ENCODE measurements around the gene FER1L5.

FER1L5 gene

GRCh38 chr2:96683972-96684820, 41.6 kb downstream of the FER1L5 start:
- no peak overlapping the region for H3K4me3 Mint-ChIP-seq
- no peaks in the 10 kb centered on the region for H3K4me1 Mint-ChIP-seq (ENCODE audit: low read depth)
- no peaks in the 10 kb centered on the region for H3K36me3 Mint-ChIP-seq (ENCODE audit: low read depth)
- H3K27ac Mint-ChIP-seq = no peak overlapping the region
- H3K27me3 Mint-ChIP-seq = peaks cover 8% of the 10 kb centered on the region
- no peaks in the 10 kb centered on the region for H3K9me3 Mint-ChIP-seq

GRCh38 chr2:96684883-96685576, 42.5 kb downstream of the FER1L5 start:
- Mint-ChIP-seq H3K4me3 (no peak overlapping the region), H3K4me1 (ENCODE audit: low read depth) (no peaks in the 10 kb centered on the region), H3K36me3 (ENCODE audit: low read depth) (no peaks in the 10 kb centered on the region), H3K27ac (no peak overlapping the region), H3K9me3 (no peaks in the 10 kb centered on the region), H3K27me3 (peaks cover 8% of the 10 kb centered on the region)

- H3K36me3 Mint-ChIP-seq (ENCODE audit: low read depth) = no peaks in the 10 kb centered on the region
- no peak overlapping the region for H3K27ac Mint-ChIP-seq
- no peaks in the 10 kb centered on the region for H3K4me1 Mint-ChIP-seq (ENCODE audit: low read depth)
These were observed 43.3 kb downstream of the FER1L5 start for GRCh38 chr2:96685577-96686459.

GRCh38 chr2:96687266-96687665, 44.7 kb downstream of the FER1L5 start:
- peaks cover 4% of the 10 kb centered on the region for H3K27me3 Mint-ChIP-seq
- H3K36me3 Mint-ChIP-seq (ENCODE audit: low read depth) = no peaks in the 10 kb centered on the region
- H3K9me3 Mint-ChIP-seq = no peaks in the 10 kb centered on the region
- no peak overlapping the region for H3K4me3 Mint-ChIP-seq
- H3K27ac Mint-ChIP-seq = no peak overlapping the region
- H3K4me1 Mint-ChIP-seq (ENCODE audit: low read depth) = no peaks in the 10 kb centered on the region

More at GRCh38 chr2:96685577-96686459, 43.3 kb downstream of the FER1L5 start:
- no peaks in the 10 kb centered on the region for H3K9me3 Mint-ChIP-seq
- no peak overlapping the region for H3K4me3 Mint-ChIP-seq
- peaks cover 4% of the 10 kb centered on the region for H3K27me3 Mint-ChIP-seq

GRCh38 chr2:96687711-96688640, 45.4 kb downstream of the FER1L5 start:
- Mint-ChIP-seq H3K27me3 (peaks cover 4% of the 10 kb centered on the region), H3K36me3 (ENCODE audit: low read depth) (no peaks in the 10 kb centered on the region), H3K4me3 (no peak overlapping the region), H3K4me1 (ENCODE audit: low read depth) (no peaks in the 10 kb centered on the region), H3K27ac (no peak overlapping the region), H3K9me3 (no peaks in the 10 kb centered on the region)

GRCh38 chr2:96688649-96689430, 46.3 kb downstream of the FER1L5 start:
- no peaks in the 10 kb centered on the region for H3K36me3 Mint-ChIP-seq (ENCODE audit: low read depth)
- no peaks in the 10 kb centered on the region for H3K9me3 Mint-ChIP-seq
- H3K27ac Mint-ChIP-seq = no peak overlapping the region
- H3K4me3 Mint-ChIP-seq = no peak overlapping the region
- H3K4me1 Mint-ChIP-seq (ENCODE audit: low read depth) = no peaks in the 10 kb centered on the region
- peaks cover 4% of the 10 kb centered on the region for H3K27me3 Mint-ChIP-seq

- Mint-ChIP-seq H3K36me3 (ENCODE audit: low read depth) (no peaks in the 10 kb centered on the region), H3K27ac (no peak overlapping the region), H3K27me3 (peaks cover 2% of the 10 kb centered on the region), H3K4me1 (ENCODE audit: low read depth) (no peaks in the 10 kb centered on the region), H3K9me3 (no peaks in the 10 kb centered on the region), H3K4me3 (no peak overlapping the region)
These were observed 46.9 kb downstream of the FER1L5 start for GRCh38 chr2:96689431-96689991.

- Mint-ChIP-seq H3K4me3 (no peak overlapping the region), H3K4me1 (ENCODE audit: low read depth) (no peaks in the 10 kb centered on the region)
These were observed 47.9 kb downstream of the FER1L5 start for GRCh38 chr2:96690306-96691021.

GRCh38 chr2:96691022-96691612, 48.6 kb downstream of the FER1L5 start:
- H3K4me3 Mint-ChIP-seq = no peak overlapping the region

More at GRCh38 chr2:96690306-96691021, 47.9 kb downstream of the FER1L5 start:
- H3K36me3 Mint-ChIP-seq (ENCODE audit: low read depth) = no peaks in the 10 kb centered on the region
- no peaks in the 10 kb centered on the region for H3K27me3 Mint-ChIP-seq
- H3K9me3 Mint-ChIP-seq = no peaks in the 10 kb centered on the region
- H3K27ac Mint-ChIP-seq = no peak overlapping the region

GRCh38 chr2:96692094-96692971, 49.8 kb downstream of the FER1L5 start:
- H3K27me3 Mint-ChIP-seq = no peaks in the 10 kb centered on the region

More at GRCh38 chr2:96691022-96691612, 48.6 kb downstream of the FER1L5 start:
- H3K9me3 Mint-ChIP-seq = no peaks in the 10 kb centered on the region
- H3K36me3 Mint-ChIP-seq (ENCODE audit: low read depth) = no peaks in the 10 kb centered on the region
- H3K27ac Mint-ChIP-seq = no peak overlapping the region
- no peaks in the 10 kb centered on the region for H3K27me3 Mint-ChIP-seq
- H3K4me1 Mint-ChIP-seq (ENCODE audit: low read depth) = no peaks in the 10 kb centered on the region

GRCh38 chr2:96693286-96694200, 51.0 kb downstream of the FER1L5 start:
- no peaks in the 10 kb centered on the region for H3K4me1 Mint-ChIP-seq (ENCODE audit: low read depth)

More at GRCh38 chr2:96692094-96692971, 49.8 kb downstream of the FER1L5 start:
- Mint-ChIP-seq H3K27ac (no peak overlapping the region), H3K36me3 (ENCODE audit: low read depth) (no peaks in the 10 kb centered on the region), H3K4me1 (ENCODE audit: low read depth) (no peaks in the 10 kb centered on the region), H3K9me3 (no peaks in the 10 kb centered on the region), H3K4me3 (no peak overlapping the region)

More at GRCh38 chr2:96693286-96694200, 51.0 kb downstream of the FER1L5 start:
- H3K36me3 Mint-ChIP-seq (ENCODE audit: low read depth) = no peaks in the 10 kb centered on the region
- H3K4me3 Mint-ChIP-seq = no peak overlapping the region
- no peak overlapping the region for H3K27ac Mint-ChIP-seq
- H3K9me3 Mint-ChIP-seq = no peaks in the 10 kb centered on the region
- H3K27me3 Mint-ChIP-seq = no peaks in the 10 kb centered on the region
